ENCODE measurements around the gene CRIP2. TPM values are rescaled to one million over a fixed set of nuclear protein-coding genes. Genes with fewer than 3 reads are reported as not detected.

Gene CRIP2
- total and polyA plus RNA-seq, 7 donors: 23.1 to 71.8 (median 32.2) TPM

GRCh38 chr14:105479431-105480158 lies 5.0 kb downstream of the CRIP2 start:
- H3K27ac ChIP-seq: no peak overlapping the region
- H3K4me3 ChIP-seq: no peak overlapping the region
- DNase-seq (no peak), ATAC-seq (no peak)
- H3K4me1 ChIP-seq: peaks cover 46% of the 10 kb centered on the region
- intact Hi-C loops (cut with DNase I): no loop called here
- WGBS, 3 donors: 60 to 69% (median 61%) methylated on average over 34 of the region's 34 CpGs
- no peak for TF ChIP-seq CTCF (IDR thresholded peaks at IDR 0.05)
- no peaks in the 10 kb centered on the region for H3K9me3 ChIP-seq
- peaks cover 0 to 4% (median 0%) of the 10 kb centered on the region in 3 donors for H3K27me3 ChIP-seq (ENCODE audit: insufficient read depth in 3 of 3, low read length in 2 of 3)
- H3K36me3 ChIP-seq (ENCODE audit: insufficient read depth in 1 of 2, low read depth in 1 of 2): no peaks in the 10 kb centered on the region

- intact Hi-C loops (cut with DNase I): no loop called here
- no peak overlapping the region for H3K4me3 ChIP-seq
- H3K36me3 ChIP-seq (ENCODE audit: insufficient read depth in 1 of 2, low read depth in 1 of 2): no peaks in the 10 kb centered on the region
- peak overlapping the region; percentile 83 for H3K27ac ChIP-seq
- ATAC-seq: no peak
- TF ChIP-seq CTCF (IDR thresholded peaks at IDR 0.05): no peak
- no peaks in the 10 kb centered on the region for H3K9me3 ChIP-seq
- no peak for DNase-seq
- 60 to 64% (median 64%) methylated on average over 15 of the region's 15 CpGs for WGBS, 3 donors
- no peaks in the 10 kb centered on the region for H3K27me3 ChIP-seq (ENCODE audit: insufficient read depth in 3 of 3, low read length in 2 of 3)
- H3K4me1 ChIP-seq: peaks cover 43% of the 10 kb centered on the region
Observed at GRCh38 chr14:105480199-105480746, 5.7 kb downstream of the CRIP2 start.

- ATAC-seq: peak; percentile 80 to 87 (median 82)
- intact Hi-C loops (cut with DNase I): no loop called here
- Histone ChIP-seq H3K27me3 (ENCODE audit: insufficient read depth in 3 of 3, low read length in 2 of 3) (peaks cover 0 to 8% (median 0%) of the 10 kb centered on the region in 3 donors), H3K36me3 (ENCODE audit: insufficient read depth in 1 of 2, low read depth in 1 of 2) (no peaks in the 10 kb centered on the region), H3K9me3 (no peaks in the 10 kb centered on the region), H3K4me3 (peak overlapping the region; percentile 52), H3K27ac (peak overlapping the region; percentile 83), H3K4me1 (peaks cover 38% of the 10 kb centered on the region)
- peak; percentile 90 to 92 for DNase-seq
- TF ChIP-seq CTCF (IDR thresholded peaks at IDR 0.05): peak; percentile 99
- 2 to 3% (median 2%) methylated on average over 33 to 35 of the region's 35 CpGs for WGBS, 3 donors
Observed at GRCh38 chr14:105480807-105481801, 6.5 kb downstream of the CRIP2 start.

- DNase-seq (peak; percentile 93 to 95), ATAC-seq (peak; percentile 22 to 51 (median 39))
- H3K27me3 ChIP-seq (ENCODE audit: insufficient read depth in 3 of 3, low read length in 2 of 3): peaks cover 0 to 14% (median 0%) of the 10 kb centered on the region in 3 donors
- H3K4me3 ChIP-seq: peak overlapping the region; percentile 52
- no peak for TF ChIP-seq CTCF (IDR thresholded peaks at IDR 0.05)
- no peaks in the 10 kb centered on the region for H3K9me3 ChIP-seq
- no peaks in the 10 kb centered on the region for H3K36me3 ChIP-seq (ENCODE audit: insufficient read depth in 1 of 2, low read depth in 1 of 2)
- peaks cover 30% of the 10 kb centered on the region for H3K4me1 ChIP-seq
- peak overlapping the region; percentile 83 for H3K27ac ChIP-seq
- 5 to 17% (median 6%) methylated on average over 16 to 18 of the region's 18 CpGs for WGBS, 3 donors
- intact Hi-C loops (cut with DNase I): no loop called here
Observed at GRCh38 chr14:105481886-105482457, 7.4 kb downstream of the CRIP2 start.
